Ureter (tissue), 1 donor: ENCODE results near the gene TST. TPM values are rescaled to one million over a fixed set of nuclear protein-coding genes. Genes with fewer than 3 reads are reported as not detected.

ENCODE experiments used
- DNase-seq: peaks from one replicate; pipeline ENCODE4 v3.0.0-alpha.2; 2020; ENCODE audit warnings: low spot score
- total RNA-seq: library from RNA; stranded (reverse); gene quantifications from one replicate; pipeline ENCODE4 v1.2.4, GENCODE V29; 2023
- donor health status: DM: yes; HTN: yes; CAD: no.

The TST gene
- total RNA-seq, 1 donor from 2014 or later = 53.4 TPM

DNA sequence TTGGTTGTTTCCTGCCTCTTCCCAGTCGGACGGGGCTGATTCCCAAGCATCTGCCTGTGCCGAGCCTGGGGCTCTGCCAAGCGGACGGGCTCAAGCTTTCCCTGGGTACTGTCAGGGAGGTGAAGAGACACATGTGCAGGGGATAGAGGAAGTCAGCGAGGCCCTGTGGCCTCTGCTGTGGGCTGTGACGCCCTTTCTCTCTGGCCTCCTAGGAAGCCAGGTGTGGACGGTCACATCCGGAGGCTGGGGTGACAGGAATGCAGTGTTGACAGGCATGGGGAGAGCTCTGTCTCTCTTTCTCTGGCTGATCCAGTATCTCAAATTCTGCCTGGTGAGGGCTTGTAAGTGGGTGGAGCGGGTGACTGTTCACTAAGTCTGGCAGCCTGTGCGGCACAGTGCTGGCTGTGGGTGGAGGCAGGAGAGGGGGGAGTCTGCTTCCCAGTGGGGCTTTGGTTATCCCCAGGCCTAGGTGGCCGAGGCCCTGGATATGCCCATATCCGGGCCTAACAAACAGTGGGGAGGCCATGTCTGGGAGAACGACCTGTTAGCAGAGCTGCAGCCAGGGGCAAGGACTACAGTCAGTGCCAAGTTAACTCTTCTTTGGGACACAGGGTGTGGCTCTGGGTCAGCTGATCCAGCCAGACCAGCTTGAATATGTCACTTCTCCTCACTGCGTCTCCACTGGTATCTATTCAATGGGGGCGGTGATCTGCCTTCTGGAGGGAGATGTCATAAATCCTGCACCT is 34.2 kb upstream of the TST start:
- no peak for DNase-seq

GRCh38 chr22:37052386-37053309 is 33.4 kb upstream of the TST start:
- DNase-seq = no peak

GRCh38 chr22:37051391-37052385 is 32.4 kb upstream of the TST start, which contains the start of gene KCTD17:
KCTD17 (plus strand) TSS chr22:37051742; CDS start chr22:37051761, 19 bp downstream.
- DNase-seq = peak; percentile 61

- DNase-seq = no peak
These were observed 31.7 kb upstream of the TST start for GRCh38 chr22:37050913-37051312.

- no peak for DNase-seq
These were observed 30.0 kb upstream of the TST start for GRCh38 chr22:37049224-37049623.

- DNase-seq = no peak
These were observed 28.9 kb upstream of the TST start for GRCh38 chr22:37048133-37048532.

- DNase-seq = no peak
These were observed 27.8 kb upstream of the TST start for GRCh38 chr22:37047006-37047405.

GRCh38 chr22:37046589-37046988 is 27.3 kb upstream of the TST start:
- no peak for DNase-seq

DNA sequence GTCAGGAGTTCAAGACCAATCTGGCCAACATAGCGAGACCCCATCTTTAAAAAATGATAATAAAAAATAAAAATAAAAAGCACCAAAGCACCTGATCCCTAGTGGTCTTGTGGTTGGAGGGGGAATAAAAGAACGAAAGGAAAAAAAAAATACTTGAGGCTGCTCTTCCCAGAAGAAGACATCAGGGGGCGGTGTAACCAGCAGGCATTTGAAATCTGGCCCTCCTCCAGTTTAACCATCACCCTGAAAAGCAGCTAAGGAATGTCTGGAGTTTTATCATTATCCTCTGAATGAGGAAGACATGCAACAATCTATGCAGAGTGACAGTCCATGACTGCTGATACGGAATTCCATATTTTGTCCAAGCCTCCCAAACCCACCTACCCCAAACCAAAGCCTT is 26.7 kb upstream of the TST start:
- no peak for DNase-seq

DNA sequence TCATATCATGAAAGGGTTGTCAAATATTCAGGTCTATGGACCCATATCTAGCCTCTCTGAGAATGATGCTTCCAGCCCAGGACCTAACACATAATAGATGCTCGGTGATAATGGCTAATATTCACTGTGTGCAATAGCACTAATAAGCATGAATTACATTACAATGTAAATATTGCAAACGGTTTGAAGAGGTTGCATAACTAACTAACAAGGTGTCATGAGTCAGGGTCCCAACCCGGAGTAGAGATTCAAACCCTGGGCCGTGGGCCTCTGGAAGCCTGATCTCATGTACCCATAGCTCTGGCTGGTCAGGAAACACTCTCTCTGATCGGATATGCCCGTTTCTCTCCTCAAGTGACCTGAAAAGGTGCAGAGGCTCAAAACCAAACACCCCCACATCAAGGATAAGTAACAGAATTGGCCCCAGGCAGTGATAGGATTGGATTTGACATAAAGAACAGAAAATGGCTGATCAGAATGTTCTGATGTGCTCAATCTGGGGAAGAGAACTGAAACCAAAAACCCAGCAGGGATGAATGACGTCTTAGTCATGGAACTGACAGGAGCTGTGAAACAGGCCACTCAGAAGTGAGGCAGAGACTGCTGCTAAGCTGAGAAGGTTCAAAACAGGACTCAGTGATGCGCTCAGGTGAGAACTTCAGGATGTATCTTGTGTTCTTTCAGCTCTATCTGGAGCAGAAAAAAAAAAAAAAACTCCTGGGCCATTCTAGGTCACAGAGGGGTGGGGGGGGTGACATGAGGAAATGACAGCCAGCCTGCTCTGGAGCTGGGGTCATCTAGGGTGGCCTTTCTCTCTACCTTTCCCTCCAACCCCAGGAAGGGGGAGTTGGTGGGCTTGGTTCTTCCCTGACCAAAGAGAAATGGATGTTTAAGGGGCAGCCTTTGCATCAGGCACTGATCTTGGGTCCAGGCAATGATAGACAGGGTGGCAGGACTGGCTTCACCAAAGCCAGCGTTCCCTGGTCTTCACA is 25.7 kb upstream of the TST start:
- DNase-seq = no peak

DNA sequence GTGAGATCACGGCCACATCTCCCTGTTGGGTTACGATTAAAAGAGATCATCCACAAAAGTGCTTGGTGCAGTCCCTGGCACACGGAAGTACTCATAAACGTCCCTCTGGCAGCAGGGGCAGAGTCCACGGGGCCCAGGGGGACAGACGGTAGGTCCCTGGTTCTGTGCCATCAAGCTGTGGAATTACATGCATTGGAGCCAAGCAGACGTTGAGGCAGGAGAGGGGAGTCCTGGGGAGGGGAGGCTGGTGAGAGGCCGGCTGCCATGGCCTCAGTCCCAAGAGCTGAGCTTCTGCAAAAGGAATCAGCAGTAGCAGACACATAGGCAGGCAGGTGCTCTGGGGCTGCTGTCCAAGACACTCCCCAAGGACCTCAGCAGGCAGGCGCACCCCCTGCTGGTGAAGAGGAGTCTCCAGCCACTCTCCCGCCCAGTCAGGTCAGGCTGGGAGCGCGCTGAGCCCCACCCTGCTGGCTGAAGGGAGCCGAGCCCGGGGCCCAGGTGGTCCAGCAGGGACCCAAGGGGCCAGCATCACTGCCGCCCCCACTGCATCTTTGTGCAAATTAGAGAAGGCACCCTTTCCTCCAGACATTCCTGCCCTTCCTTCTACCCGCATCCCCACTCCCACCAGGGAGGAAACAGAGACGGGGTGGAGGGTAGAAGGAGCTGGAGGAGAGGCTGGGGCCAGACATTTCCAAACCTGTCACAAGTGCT is 24.7 kb upstream of the TST start:
- peak; percentile 73 for DNase-seq

- DNase-seq = no peak
These were observed 24.1 kb upstream of the TST start for GRCh38 chr22:37043209-37043827.

DNA sequence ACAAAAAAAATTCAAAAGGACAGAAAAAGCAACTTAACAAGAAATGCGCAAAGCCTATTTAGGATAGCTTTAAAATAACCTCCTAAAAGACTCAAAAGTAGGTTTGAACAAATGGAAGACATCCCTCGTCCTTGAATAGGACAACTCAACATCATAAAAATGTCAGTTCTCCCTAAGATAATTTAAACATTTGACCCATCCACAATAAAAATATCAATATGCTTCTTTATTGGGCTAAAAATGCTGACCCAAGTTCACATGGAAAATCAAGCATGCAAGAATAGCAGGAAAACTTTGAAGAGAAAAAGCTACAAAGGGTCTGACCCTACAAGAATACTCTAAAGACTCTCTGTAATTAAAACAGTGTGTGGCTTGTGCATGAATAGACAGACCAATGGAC is 20.2 kb upstream of the TST start:
- DNase-seq = no peak

DNA sequence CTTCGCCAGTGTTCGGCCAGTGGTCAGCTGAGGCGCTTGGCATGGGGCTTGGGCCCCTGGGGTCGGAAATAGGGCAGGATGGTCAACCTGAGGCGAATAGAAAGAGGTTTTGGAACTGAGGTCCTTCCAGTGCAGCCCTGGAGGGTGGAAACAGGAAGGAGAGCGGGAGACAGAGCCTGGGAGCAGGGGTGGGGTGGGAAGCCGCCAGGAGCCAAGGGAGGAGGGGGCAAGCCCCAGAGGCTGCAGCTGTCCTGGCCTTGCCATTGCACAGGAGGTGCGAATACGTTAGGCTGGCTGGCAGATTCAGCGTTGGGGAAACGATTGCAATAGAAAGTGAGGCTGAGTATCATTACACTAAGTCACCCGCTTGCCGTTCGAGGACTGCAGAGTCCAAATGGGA is 18.4 kb upstream of the TST start:
- DNase-seq = no peak

GRCh38 chr22:37036655-37037377 is 17.6 kb upstream of the TST start:
- DNase-seq = no peak

GRCh38 chr22:37033605-37034430 is 14.6 kb upstream of the TST start:
- no peak for DNase-seq
